Stimulated activated CD8-positive, alpha-beta memory T cell treated with anti-CD3 and anti-CD28 coated beads, Interleukin-4, amount 100 ng/mL, for 24 hours (primary cell): ENCODE measurements around the gene MFSD8.
"Not testable (repeated sequence)": the region's sequence is repeated elsewhere in the genome, so short reads cannot be mapped to it uniquely, and the experiment has no call there.

Experiments
- DNase-seq: peaks from one replicate; pipeline ENCODE4 v3.0.0-alpha.2; 2020; ENCODE audit warnings: low read depth

The MFSD8 gene

DNA sequence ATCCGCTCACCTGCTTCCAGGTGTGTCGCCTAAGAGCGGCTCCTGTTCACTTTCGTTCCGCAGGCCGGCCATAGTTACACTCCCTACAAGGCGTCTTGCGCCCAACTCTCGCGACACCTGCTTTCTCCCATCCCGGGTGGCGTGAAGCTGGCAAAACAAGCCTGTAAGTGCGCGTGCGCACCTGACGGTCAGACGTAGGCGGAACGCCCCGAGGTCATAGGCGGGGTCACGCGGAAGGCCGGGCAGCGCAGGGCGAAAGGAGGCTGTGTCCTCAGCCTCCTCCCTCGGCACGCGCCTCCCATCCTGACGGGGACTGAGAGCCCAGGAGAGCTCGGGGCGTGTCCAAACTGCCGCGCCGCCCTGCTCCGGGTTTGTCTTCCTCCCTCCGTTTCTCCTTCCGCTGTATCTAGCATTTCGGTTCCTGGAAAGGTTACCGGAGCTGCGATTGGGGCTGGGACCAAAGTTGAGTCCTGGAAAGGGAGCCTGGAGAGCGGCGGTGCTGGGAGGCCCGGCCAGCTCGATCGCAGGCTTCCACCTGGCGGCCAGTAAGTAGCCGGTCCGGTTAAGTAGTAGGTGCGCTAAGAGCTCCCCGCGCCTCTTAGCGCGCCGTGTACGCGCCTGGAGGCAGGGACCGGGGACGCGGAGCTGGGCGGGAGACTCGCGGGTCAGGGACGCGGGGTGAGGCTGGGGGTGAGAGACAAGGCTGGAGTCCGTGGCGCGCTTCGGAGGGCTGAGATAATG, at the start of gene MFSD8, which contains the start of gene ABHD18:
Gene MFSD8 (minus strand): TSS at position 112 of the 741 bp plus-strand sequence. CDS start 40 bp downstream, at position 72.
Gene ABHD18 (plus strand): TSS at position 345 of the 741 bp plus-strand sequence. CDS start 17,550 bp downstream, outside the sequence.
- peak; percentile 98 for DNase-seq

- DNase-seq: no peak
Measured at GRCh38 chr4:128009428-128009827, 44.5 kb upstream of the MFSD8 start.

GRCh38 chr4:128006592-128006991, 41.6 kb upstream of the MFSD8 start:
- no peak for DNase-seq

DNA sequence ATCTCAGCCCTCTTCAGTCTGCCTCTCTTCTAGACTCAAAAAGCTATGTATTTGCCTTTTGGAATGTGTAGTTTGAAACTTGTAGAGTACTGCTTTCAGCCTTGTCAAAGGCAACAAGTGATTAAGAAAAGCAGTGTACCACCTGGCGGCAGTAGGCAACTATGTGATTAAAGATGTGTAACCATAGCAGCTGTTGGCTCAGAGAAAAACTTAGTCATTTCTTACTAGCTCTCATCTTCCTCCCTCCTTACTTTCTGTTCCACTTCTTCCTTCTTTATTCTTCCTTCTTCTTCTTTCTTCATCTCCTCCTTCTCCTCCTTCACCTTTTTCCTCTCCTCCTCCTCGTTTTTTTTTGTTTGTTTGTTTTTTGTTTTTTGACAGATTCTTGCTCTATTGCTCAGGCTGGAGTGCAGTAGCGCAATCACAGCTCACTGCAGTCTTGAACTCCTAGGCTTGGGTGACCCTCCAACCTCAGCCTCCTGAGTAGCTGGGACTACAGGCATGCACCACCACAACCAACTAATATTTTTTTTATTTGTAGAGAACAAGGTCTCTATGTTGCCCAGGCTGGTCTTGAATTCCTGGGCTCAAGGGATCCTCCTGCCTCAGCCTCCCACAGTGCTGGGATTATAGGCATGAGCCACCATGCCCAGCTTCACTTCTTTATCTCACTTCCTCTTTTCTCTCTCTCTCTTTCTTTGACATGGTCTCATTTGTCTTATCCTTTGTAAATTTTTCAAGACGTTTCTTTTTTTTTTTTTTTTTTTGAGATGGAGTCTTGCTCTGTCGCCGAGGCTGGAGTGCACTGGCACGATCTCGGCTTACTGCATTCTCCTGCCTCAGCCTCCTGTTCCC, 32.8 kb upstream of the MFSD8 start:
- DNase-seq: no peak

GRCh38 chr4:127996521-127996920, 31.5 kb upstream of the MFSD8 start:
- not testable (repeated sequence) for DNase-seq

GRCh38 chr4:127995776-127996175, 30.8 kb upstream of the MFSD8 start:
- DNase-seq: no peak

GRCh38 chr4:127993151-127993550, 28.2 kb upstream of the MFSD8 start:
- DNase-seq: no peak

DNA sequence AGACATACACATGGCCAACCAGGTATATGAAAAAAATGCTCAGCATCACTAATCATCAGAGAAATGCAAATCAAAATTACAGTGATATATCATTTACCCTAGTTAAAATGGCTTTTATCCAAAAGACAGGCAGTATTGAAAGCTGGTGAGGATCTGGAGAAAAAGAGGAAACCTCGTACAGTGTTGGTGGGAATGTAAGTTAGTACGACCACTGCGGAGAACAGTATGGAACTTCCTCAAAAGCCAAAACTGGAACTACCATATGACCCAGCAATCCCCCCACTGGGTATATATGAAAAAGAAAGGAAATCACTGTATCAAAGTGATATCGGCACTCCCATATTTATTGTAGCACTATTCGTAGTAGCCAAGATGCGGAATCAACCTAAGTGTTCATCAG, 23.7 kb upstream of the MFSD8 start:
- DNase-seq: no peak

DNA sequence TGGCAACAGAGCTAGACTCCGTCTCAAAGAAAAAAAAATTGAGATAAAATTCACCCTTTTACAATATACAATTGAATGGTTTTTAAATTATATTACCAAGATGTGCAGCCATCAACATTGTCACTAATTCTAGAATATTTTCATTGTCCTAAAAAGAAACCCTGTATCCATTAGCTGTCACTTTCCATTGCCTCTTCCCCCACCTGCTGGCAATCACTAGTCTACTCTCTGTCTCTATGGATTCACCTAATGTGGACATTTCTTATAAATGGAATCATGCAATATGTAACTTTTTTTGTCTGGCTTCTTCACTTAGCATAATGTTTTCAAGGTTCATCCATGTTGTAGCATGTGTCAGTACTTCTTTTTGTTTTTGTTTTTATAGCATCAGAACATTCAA, 21.0 kb upstream of the MFSD8 start:
- DNase-seq: no peak

GRCh38 chr4:127982445-127982844, 17.5 kb upstream of the MFSD8 start:
- DNase-seq: no peak

DNA sequence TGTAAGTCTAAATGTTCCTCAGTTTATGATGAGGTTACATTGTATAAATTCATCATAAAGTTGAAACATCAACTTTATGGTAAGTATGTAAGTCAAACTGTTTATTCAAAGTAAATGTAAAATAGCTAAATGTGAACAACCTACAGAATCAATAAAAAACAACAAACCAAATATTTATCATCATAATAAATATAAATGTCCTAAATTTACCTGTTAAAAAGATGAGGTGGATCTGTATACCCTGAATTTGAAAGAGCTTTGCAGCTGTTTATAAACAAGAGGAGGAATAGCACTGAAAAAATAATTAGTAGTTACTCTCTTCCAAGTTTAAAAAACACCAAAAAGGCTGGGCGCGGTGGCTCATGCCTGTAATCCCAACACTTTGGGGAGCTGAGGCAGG, 14.0 kb upstream of the MFSD8 start:
- no peak for DNase-seq

GRCh38 chr4:127975121-127975770, 10.3 kb upstream of the MFSD8 start:
- DNase-seq: no peak

DNA sequence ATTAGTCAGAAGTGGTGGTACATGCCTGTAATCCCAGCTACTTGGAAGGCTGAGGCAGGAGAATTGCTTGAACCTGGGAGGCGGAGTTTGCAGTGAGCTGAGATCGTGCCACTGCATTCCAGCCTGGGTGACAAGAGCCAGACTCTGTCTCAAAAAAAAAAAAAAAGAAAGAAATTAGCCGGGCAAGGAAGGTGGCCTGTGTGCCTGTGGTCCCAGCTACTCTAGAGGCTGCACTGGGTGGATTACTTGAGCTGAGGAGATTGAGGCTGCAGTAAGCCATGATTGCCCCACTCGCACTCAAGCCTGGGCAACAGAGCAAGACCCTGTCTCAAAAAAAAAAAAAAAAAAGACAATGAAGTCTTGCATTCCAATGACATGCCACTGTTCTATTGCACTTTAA, 6.0 kb upstream of the MFSD8 start:
- DNase-seq: not testable (repeated sequence)

GRCh38 chr4:127968586-127968985, 3.6 kb upstream of the MFSD8 start:
- DNase-seq: no peak

- no peak for DNase-seq
Measured at GRCh38 chr4:127967141-127967775, 2.3 kb upstream of the MFSD8 start.

- DNase-seq: peak; percentile 61
Measured at GRCh38 chr4:127965803-127966175, 816 bp upstream of the MFSD8 start.

DNA sequence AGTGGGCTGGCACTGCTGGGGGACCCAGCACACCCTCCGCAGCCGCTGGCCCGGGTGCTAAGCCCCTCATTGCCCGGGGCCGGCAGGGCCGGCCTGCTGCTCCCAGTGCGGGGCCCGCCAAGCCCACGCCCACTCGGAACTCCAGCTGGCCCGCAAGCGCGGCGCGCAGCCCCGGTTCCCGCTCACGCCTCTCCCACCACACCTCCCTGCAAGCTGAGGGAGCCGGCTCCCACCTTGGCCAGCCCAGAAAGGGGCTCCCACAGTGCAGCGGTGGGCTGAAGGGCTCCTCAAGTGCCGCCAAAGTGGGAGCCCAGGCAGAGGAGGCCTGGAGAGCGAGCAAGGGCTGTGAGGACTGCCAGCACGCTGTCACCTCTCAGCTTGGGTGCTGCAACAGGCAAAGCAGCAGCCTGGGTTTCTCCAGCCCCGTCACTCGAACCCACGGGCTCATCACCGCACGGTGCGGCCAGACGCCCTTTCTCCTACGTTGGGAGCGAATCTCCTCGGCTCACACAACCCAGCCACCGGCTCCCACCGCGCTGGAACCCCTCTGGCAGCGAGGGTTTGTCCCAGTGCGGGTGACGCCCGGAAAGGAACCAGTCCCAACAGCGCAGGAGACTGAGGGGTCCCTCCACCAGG, 429 bp downstream of the MFSD8 start:
- peak; percentile 11 for DNase-seq

DNA sequence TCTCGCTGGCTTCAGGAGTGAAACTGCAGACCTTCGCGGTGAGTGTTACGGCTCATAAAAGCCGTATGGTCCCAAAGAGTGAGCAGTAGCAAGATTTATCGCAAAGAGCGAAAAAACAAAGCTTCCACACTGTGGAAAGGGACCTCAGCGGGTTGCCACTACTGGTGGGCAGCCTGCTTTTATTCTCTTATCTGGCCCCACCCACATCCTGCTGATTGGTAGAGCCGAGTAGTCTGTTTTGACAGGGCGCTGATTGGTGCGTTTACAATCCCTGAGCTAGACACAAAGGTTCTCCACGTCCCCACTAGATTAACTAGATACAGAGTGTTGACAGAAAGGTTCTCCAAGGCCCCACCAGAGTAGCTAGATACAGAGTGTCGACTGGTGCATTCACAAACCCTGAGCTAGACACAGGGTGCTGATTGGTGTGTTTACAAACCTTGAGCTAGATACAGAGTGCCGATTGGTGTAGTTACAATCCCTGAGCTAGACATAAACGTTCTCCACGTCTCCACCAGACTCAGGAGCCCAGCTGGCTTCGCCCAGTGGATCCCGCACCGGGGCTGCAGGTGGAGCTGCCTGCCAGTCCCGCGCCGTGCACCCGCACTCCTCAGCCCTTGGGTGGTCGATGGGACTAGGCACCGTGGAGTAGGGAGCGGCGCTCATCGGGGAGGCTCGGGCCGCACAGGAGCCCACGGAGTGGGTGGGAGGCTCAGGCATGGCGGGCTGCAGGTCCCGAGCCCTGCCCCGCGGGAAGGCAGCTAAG, 1.2 kb downstream of the MFSD8 start:
- not testable (repeated sequence) for DNase-seq

DNA sequence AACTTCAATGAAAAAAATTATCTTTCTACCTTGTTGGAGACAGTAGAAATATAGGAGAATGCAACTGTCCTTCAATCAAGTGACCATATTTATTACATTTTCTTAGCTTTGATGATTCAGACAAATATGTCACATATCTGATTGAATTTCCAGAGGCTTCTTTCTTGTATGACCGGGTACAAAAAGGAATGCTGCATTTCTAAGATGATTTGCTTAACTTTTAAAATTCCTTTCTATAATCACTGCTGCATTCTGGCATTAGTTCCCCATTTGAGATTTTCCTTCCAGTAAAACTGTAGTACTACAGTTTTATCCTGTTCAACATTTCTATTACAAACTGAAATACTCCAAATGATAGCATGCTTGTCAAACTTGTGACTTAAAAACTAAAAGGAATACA, 5.2 kb downstream of the MFSD8 start:
- no peak for DNase-seq

DNA sequence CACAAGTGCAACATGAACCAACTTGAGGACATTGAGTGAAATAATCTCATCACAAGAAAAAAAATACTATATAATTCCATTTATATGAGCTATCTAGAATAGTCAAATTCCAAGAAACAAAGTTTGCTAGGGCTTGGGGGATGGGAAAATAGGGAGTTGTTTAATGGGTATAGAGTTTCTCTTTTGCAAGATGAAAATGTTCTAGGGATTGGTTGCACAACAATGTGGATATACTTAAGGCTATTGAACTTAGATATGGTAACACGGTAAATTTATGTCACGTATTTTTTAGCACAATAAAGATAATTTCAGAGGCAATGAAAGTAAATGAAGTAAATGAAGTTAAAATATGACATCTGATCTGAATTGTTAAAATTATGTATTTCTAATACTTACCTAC, 7.9 kb downstream of the MFSD8 start:
- no peak for DNase-seq

- DNase-seq: no peak
Measured at GRCh38 chr4:127936974-127937373, 28.0 kb downstream of the MFSD8 start.
